WTC11 (cell line): ENCODE measurements around the gene MIDN. TPM values are rescaled to one million over a fixed set of nuclear protein-coding genes. Genes with fewer than 3 reads are reported as not detected.

Experiments used
- AFF4 ChIP-seq: sonication (generic); formaldehyde crosslinking; IDR thresholded peaks from 2 replicates; pipeline ENCODE4 v1.8.1; 2023; ENCODE audit warnings: mild to moderate bottlenecking, missing genetic modification reagents, borderline replicate concordance
- AR ChIP-seq: fragments of 250-450 bp; sonication (Bioruptor Pico); IDR thresholded peaks from 2 replicates; pipeline ENCODE4 v1.9.0; 2021; ENCODE audit warnings: mild to moderate bottlenecking
- ATF2 ChIP-seq: sonication (generic); formaldehyde crosslinking; IDR thresholded peaks from 2 replicates; pipeline ENCODE4 v1.8.1; 2022; ENCODE audit warnings: low read depth, missing genetic modification reagents, borderline replicate concordance
- ATF6 ChIP-seq: sonication (generic); formaldehyde crosslinking; IDR thresholded peaks from 2 replicates; pipeline ENCODE4 v1.8.1; 2023; ENCODE audit warnings: mild to moderate bottlenecking, missing genetic modification reagents
- CREB1 ChIP-seq: sonication (generic); formaldehyde crosslinking; IDR thresholded peaks from 2 replicates; pipeline ENCODE4 v1.8.0; 2023; ENCODE audit warnings: mild to moderate bottlenecking, missing genetic modification reagents
- E2F1 ChIP-seq: sonication (generic); formaldehyde crosslinking; IDR thresholded peaks from 2 replicates; pipeline ENCODE4 v1.8.0; 2022; ENCODE audit warnings: mild to moderate bottlenecking, missing genetic modification reagents
- ERG ChIP-seq: fragments of 250-450 bp; sonication (Bioruptor Pico); IDR thresholded peaks from 2 replicates; pipeline ENCODE4 v1.8.0; 2021; ENCODE audit warnings: mild to moderate bottlenecking
- ETV6 ChIP-seq: sonication (generic); formaldehyde crosslinking; IDR thresholded peaks from 2 replicates; pipeline ENCODE4 v1.8.1; 2022; ENCODE audit warnings: mild to moderate bottlenecking, missing genetic modification reagents
- IRF1 ChIP-seq: sonication (generic); formaldehyde crosslinking; IDR thresholded peaks from 2 replicates; pipeline ENCODE4 v1.8.0; 2023; ENCODE audit warnings: missing genetic modification reagents
- MAX ChIP-seq: sonication (generic); formaldehyde crosslinking; IDR thresholded peaks from 2 replicates; pipeline ENCODE4 v1.8.0; 2022; ENCODE audit warnings: mild to moderate bottlenecking, missing genetic modification reagents
- PRDM15 ChIP-seq: sonication (generic); formaldehyde crosslinking; IDR thresholded peaks from 2 replicates; pipeline ENCODE4 v1.8.0; 2022; ENCODE audit warnings: missing genetic modification reagents
- PRRX2 ChIP-seq: fragments of 250-450 bp; sonication (Bioruptor Pico); IDR thresholded peaks from 2 replicates; pipeline ENCODE4 v1.8.0; 2021; ENCODE audit warnings: mild to moderate bottlenecking
- SMAD4 ChIP-seq: sonication (generic); formaldehyde crosslinking; IDR thresholded peaks from 2 replicates; pipeline ENCODE4 v1.8.0; 2022; ENCODE audit warnings: mild to moderate bottlenecking, missing genetic modification reagents
- TCF7 ChIP-seq: sonication (generic); formaldehyde crosslinking; IDR thresholded peaks from 2 replicates; pipeline ENCODE4 v1.8.0; 2022; ENCODE audit warnings: mild to moderate bottlenecking, low read depth, missing genetic modification reagents, moderate library complexity
- ZBTB21 ChIP-seq: sonication (generic); formaldehyde crosslinking; IDR thresholded peaks from 2 replicates; pipeline ENCODE4 v1.8.1; 2023; ENCODE audit warnings: mild to moderate bottlenecking, missing genetic modification reagents, borderline replicate concordance
- ZNF219 ChIP-seq: sonication (generic); formaldehyde crosslinking; IDR thresholded peaks from 2 replicates; pipeline ENCODE4 v1.8.0; 2023; ENCODE audit warnings: missing genetic modification reagents, mild to moderate bottlenecking, borderline replicate concordance
- ZNF425 ChIP-seq: fragments of 250-450 bp; sonication (Bioruptor Pico); conservative IDR thresholded peaks from 2 replicates; pipeline ENCODE4 v1.9.0; 2021; ENCODE audit warnings: mild to moderate bottlenecking
- ZNF671 ChIP-seq: fragments of 250-450 bp; sonication (Bioruptor Pico); IDR thresholded peaks from 2 replicates; pipeline ENCODE4 v1.8.0; 2021; ENCODE audit warnings: mild to moderate bottlenecking
- total RNA-seq: library from RNA; stranded (reverse); gene quantifications from 3 replicates; pipeline ENCODE4 v1.2.3, GENCODE V29; 2021

MIDN gene
- total RNA-seq, 1 experiment from 2014 or later: 189 TPM

- TF ChIP-seq CREB1 (0 out of 2 replicates have a peak, but pooled peaks have one; percentile 15), TCF7 (CRISPR knock-in tag) (no peak), AFF4 (CRISPR knock-in tag) (peak; percentile 85; the same call in 1 of the 2 replicates), ERG (no peak), ETV6 (CRISPR knock-in tag) (no peak), E2F1 (CRISPR knock-in tag) (peak; percentile 68; the same call in 1 of the 2 replicates), SMAD4 (CRISPR knock-in tag) (no peak), ZNF425 (CRISPR knock-in tag) (no peak), ZNF219 (CRISPR knock-in tag) (no peak; the same call in 1 of the 2 replicates), AR (CRISPR knock-in tag) (peak; percentile 83; the same call in 1 of the 2 replicates), ATF2 (CRISPR knock-in tag) (0 out of 2 replicates have a peak, but pooled peaks have one; percentile 46), IRF1 (no peak; the same call in 1 of the 2 replicates), MAX (CRISPR knock-in tag) (no peak; the same call in none of the 2 replicates), ZBTB21 (CRISPR knock-in tag) (no peak; the same call in 1 of the 2 replicates), PRDM15 (CRISPR knock-in tag) (peak; percentile 6; the same call in 1 of the 2 replicates), PRRX2 (CRISPR knock-in tag) (no peak), ATF6 (no peak), ZNF671 (CRISPR knock-in tag) (peak; percentile 84; the same call in 1 of the 2 replicates)
Observed at GRCh38 chr19:1274852-1275259, 26.5 kb downstream of the MIDN start (continued).
